Kidney (tissue), 14 donors: ENCODE measurements around the gene ACOXL. TPM values are rescaled to one million over a fixed set of nuclear protein-coding genes. Genes with fewer than 3 reads are reported as not detected.

ENCODE experiments used
- DNase-seq, 5 donors: peaks; one replicate each; pipeline ENCODE4 v3.0.0-alpha.2; 2013 to 2020
- FAIRE-seq: peaks from 2 replicates; lab custom pipeline; 2012; peaks lifted over from hg19 to GRCh38; lab: Jason Lieb, UNC
- H3K27ac ChIP-seq, 2 donors: one replicate each; pipeline ENCODE4 v1.7.0; 2013; ENCODE audit warnings: low read depth in 2 of 2, low read length in 2 of 2, inconsistent platforms in 1 of 2
- H3K27me3 ChIP-seq: one replicate; pipeline ENCODE4 v1.7.1; 2013; ENCODE audit warnings: low read length, inconsistent platforms; ENCODE audit not compliant: control insufficient read depth, insufficient read depth
- H3K36me3 ChIP-seq, 3 donors: one replicate each; pipeline versions ENCODE4 v1.7.0 to v1.7.1; 2013; ENCODE audit warnings: low read length in 3 of 3, control low read depth in 1 of 3, inconsistent platforms in 1 of 3; ENCODE audit not compliant: insufficient read depth in 3 of 3, control insufficient read depth in 2 of 3
- H3K4me1 ChIP-seq, 3 donors: one replicate each; pipeline versions ENCODE4 v1.7.0 to v1.7.1; 2013; ENCODE audit warnings: low read length in 3 of 3, inconsistent platforms in 1 of 3, low read depth in 1 of 3; ENCODE audit not compliant: control insufficient read depth in 2 of 3, insufficient read depth in 2 of 3
- H3K4me3 ChIP-seq, 3 donors: one replicate each; pipeline versions ENCODE4 v1.7.0 to v1.8.1; 2013; ENCODE audit warnings: low read length in 3 of 3, control low read depth in 1 of 3, inconsistent platforms in 1 of 3
- H3K9ac ChIP-seq, 3 donors: one replicate each; pipeline versions ENCODE4 v1.7.0 to v1.7.1; 2013; ENCODE audit warnings: low read length in 3 of 3, control low read depth in 1 of 3, inconsistent platforms in 1 of 3
- H3K9me3 ChIP-seq, 3 donors: one replicate each; pipeline versions ENCODE4 v1.7.0 to v1.7.1; 2013; ENCODE audit warnings: low read length in 3 of 3, control low read depth in 1 of 3, inconsistent platforms in 1 of 3; ENCODE audit not compliant: control insufficient read depth in 2 of 3, insufficient read depth in 1 of 3
- intact Hi-C: fragments of 100-400 bp; cut with DNase I; formaldehyde crosslinking; loops from one replicate; pipeline ENCODE4 v1.11.1; 2022
- polyA plus RNA-seq: library from polyadenylated mRNA; stranded (reverse); fragments of 350-450 nt; fragmentation: Illumina TruSeq; extraction: RNeasy Lipid Tissue Mini Kit (QIAGEN cat#74804); gene quantifications from one replicate; pipeline ENCODE4 v1.2.3, GENCODE V29; 2014; ENCODE audit warnings: low read depth, low replicate concordance; ENCODE audit not compliant: insufficient read depth
- total RNA-seq: library from RNA; stranded (reverse); fragmentation: NEBNext Ultra II Directional; extraction: Animal tissue kit (Norgen Biotek cat#: 25700); gene quantifications from one replicate; pipeline ENCODE4 v1.2.1, GENCODE V29; 2021
- TF ChIP-seq, protein P1 (sequence below): IDR thresholded peaks from 3 replicates; pipeline ENCODE4 v1.5.1; 2012; ENCODE audit warnings: mild to moderate bottlenecking, moderate library complexity, borderline replicate concordance; ENCODE audit not compliant: insufficient read depth; ENCODE audit errors: extremely low read depth
- donor health status: control.
- donor health status: control.
- donor health status: control.
- donor health status: control.
- donor health status: control.
- donor health status: DM: yes; HTN: yes; CAD: no.
- donor health status: Normal renal cell carcinoma (clear cell type).

ACOXL gene
- total and polyA plus RNA-seq, 2 donors from 2014 or later, result 2.0 TPM; not detected in 1

DNA sequence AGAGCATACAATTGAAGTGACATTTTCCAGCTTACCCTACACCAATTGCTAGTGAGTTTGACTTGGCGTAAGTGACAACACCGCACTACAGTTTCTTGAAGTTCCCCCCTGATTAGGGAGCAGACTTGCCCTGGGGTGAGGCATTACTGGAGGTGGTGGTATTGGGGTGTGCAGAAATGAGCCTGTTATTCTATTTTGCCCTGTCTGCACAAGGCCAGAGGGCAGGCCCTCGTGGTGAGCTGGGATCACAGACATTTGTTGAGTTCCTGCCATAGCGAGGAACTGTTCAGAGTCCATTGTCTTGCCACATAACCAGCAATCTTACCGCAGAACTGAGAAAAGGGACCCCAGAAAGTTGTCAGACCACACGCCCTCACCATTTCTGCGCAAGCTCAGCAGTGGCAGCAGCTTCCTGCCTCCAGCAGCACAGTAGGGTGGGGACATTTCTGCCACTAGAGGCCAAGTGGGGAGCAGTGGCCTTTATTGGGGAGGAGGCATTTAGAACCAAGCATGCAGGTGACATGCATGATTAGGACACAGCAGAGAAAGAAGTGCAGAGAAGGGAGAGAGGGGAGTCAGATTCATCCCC lies 284.8 kb downstream of the ACOXL start:
- TF ChIP-seq, protein P1, sequence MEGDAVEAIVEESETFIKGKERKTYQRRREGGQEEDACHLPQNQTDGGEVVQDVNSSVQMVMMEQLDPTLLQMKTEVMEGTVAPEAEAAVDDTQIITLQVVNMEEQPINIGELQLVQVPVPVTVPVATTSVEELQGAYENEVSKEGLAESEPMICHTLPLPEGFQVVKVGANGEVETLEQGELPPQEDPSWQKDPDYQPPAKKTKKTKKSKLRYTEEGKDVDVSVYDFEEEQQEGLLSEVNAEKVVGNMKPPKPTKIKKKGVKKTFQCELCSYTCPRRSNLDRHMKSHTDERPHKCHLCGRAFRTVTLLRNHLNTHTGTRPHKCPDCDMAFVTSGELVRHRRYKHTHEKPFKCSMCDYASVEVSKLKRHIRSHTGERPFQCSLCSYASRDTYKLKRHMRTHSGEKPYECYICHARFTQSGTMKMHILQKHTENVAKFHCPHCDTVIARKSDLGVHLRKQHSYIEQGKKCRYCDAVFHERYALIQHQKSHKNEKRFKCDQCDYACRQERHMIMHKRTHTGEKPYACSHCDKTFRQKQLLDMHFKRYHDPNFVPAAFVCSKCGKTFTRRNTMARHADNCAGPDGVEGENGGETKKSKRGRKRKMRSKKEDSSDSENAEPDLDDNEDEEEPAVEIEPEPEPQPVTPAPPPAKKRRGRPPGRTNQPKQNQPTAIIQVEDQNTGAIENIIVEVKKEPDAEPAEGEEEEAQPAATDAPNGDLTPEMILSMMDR, result no peak
- Histone ChIP-seq H3K36me3 (no peaks in the 10 kb centered on the region), H3K4me3 (no peak overlapping the region), H3K9me3 (peaks cover 0 to 6% (median 0%) of the 10 kb centered on the region in 3 donors), H3K4me1 (no peaks in the 10 kb centered on the region), H3K27ac (no peak overlapping the region), H3K27me3 (no peaks in the 10 kb centered on the region), H3K9ac (no peak overlapping the region)
- FAIRE-seq (no peak), DNase-seq (no peak)
- intact Hi-C loops, result no loop called here

DNA sequence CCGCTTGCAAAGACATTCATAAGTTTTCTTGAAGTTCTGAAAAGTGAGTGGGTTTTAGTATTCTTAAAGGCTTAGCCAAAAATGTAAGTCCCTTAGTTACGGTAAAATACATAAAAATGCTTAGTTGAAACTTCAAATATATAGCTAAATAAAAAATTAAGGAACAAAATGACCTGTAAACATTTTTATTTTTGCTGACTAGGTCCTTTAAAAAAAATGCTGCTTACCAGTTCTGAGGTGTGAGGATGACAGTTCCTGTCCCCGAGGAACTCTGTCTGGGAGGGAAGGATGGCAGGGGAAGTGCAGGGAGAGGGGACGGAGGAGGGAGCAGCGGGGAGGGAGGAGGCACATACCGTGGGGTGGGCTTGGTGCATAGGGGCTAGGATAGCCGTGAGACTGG lies 285.5 kb downstream of the ACOXL start:
- peaks cover 0 to 6% (median 0%) of the 10 kb centered on the region in 3 donors for H3K9me3 ChIP-seq
- intact Hi-C loops, result no loop called here
- H3K36me3 ChIP-seq, result no peaks in the 10 kb centered on the region
- DNase-seq, result no peak
- TF ChIP-seq, protein P1, result no peak
- no peak overlapping the region for H3K27ac ChIP-seq
- no peaks in the 10 kb centered on the region for H3K4me1 ChIP-seq
- no peaks in the 10 kb centered on the region for H3K27me3 ChIP-seq
- FAIRE-seq, result no peak
- no peak overlapping the region for H3K4me3 ChIP-seq
- no peak overlapping the region for H3K9ac ChIP-seq

DNA sequence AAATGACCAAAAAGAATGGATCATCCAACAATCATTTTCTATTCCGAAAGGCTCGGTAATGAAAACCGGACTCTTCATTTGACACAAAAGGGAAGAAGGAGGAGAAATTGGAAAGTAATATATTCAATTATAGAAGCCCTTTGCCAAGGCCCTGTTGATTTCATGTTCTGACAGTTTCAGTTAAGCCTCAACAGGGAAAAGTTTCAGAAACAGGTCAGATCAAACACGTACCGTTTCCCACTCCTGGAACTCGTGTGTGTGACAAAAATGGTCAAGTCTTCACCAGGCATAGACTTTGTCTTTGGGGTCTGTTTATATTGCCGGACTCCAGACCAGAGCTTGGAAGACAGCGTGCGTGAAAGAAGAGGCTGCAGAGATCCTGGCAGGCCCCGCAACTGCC lies 287.0 kb downstream of the ACOXL start:
- no peak for DNase-seq
- Histone ChIP-seq H3K9ac (no peak overlapping the region), H3K4me1 (no peaks in the 10 kb centered on the region), H3K4me3 (no peak overlapping the region), H3K9me3 (no peaks in the 10 kb centered on the region), H3K36me3 (no peaks in the 10 kb centered on the region), H3K27me3 (no peaks in the 10 kb centered on the region), H3K27ac (no peak overlapping the region)
- intact Hi-C loops, result no loop called here
- TF ChIP-seq, protein P1, result no peak
- FAIRE-seq, result no peak

DNA sequence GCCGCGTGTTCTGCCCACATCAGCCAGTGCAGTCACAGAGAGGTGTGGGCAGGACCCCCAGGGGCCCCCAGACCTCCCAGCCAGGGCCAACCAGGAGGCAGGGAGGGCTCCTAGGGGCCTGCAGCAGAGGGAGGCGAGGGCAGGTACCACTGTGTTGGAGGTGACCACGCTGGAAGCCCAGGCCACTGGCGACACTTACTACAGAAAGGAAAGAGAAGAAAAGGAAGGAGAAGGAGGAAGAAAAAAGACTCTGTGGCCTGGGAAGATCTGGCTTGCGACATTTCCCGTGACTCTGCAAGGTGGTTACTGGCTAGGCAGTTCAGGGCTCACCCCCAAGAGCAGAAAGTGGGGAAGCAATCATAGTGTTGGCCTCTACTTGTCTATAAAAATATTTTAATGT lies 290.3 kb downstream of the ACOXL start:
- FAIRE-seq, result no peak

More for the DNA sequence above, 290.3 kb downstream of the ACOXL start:
- DNase-seq, result no peak
- Histone ChIP-seq H3K27me3 (no peaks in the 10 kb centered on the region), H3K9me3 (no peaks in the 10 kb centered on the region), H3K27ac (no peak overlapping the region), H3K4me3 (no peak overlapping the region), H3K4me1 (no peaks in the 10 kb centered on the region), H3K36me3 (no peaks in the 10 kb centered on the region), H3K9ac (no peak overlapping the region)
- intact Hi-C loops, result no loop called here
- TF ChIP-seq, protein P1, result no peak
